ENCODE results near the gene DIAPH2.
"Not testable (repeated sequence)": the region's sequence is repeated elsewhere in the genome, so short reads cannot be mapped to it uniquely, and the experiment has no call there.

The DIAPH2 gene

DNA sequence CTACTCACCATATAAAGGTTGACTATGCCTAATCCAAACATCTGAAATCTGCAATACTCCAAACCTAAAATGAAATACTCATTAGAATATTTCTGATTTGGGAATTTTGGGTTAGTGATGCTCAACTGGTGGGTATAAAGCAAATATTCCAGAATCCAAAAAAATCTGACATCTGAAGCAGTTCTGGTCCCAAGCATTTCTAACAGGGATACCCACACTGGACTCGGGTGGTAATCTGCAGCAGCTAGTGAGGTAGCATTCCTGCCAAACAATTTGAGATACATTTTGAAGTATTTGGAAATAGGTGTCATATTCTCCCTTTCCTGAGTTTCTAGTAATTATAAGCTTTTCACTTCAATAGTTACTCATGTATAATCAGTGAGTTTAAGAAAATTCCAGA is 149.5 kb downstream of the DIAPH2 start:
- DNase-seq = no peak

GRCh38 chrX:96835660-96836289 is 151.1 kb downstream of the DIAPH2 start:
- DNase-seq = no peak

DNA sequence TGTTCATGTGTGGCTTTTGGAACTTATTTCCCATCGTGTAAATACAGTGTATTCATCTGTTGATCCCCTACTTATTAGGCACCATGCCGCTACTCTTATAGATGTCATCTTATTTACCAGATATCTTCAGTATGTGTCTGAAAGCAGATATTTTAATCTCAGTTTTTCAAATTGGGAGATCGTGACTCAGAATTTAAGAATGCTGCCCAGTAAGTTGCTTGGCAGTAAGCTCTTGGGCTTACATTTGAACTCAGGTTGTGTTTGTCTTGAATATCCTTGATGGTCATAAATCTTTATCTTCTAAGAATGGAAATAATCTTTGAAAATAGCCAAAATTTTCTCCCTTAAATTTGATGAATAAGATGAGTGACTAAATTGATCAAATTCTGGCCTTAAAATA is 153.2 kb downstream of the DIAPH2 start:
- no peak for DNase-seq

GRCh38 chrX:96838537-96838936 is 153.9 kb downstream of the DIAPH2 start:
- DNase-seq = no peak

DNA sequence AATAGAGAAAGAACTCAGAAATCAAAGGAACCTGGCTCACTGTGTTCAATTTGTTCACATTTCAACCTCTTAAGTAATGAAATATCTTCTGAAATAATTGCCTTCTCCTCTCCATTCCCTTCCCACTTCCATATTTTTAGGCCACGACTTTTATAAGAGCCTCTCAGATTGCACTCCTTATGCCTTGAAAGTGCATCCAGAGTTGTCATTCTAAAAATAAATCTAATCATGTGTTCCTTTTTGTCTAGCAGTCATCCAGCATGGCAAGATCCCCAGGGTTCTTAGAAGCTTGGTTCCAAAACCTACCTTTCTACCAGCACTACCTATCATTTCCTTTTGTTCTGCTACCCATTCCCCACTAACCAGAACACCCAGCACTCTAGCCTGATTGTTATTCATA is 156.7 kb downstream of the DIAPH2 start:
- DNase-seq = no peak

DNA sequence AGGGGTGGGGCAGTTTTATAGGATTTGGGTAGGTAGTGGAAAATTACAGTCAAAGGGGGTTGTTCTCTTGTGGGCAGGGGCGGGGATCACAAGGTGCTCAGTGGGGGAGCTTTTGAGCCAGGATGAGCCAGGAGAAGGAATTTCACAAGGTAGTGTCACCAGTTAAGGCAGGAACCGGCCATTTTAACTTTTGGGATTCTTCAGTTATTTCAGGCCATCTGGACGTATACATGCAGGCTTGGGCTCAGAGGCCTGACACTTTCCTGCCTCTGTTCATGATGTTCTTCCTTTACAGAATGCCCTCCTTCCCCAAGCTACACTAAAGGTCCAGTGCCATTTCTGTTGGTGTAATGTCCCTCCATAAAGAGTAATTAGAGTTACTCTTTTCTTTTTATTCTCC is 157.2 kb downstream of the DIAPH2 start:
- not testable (repeated sequence) for DNase-seq

DNA sequence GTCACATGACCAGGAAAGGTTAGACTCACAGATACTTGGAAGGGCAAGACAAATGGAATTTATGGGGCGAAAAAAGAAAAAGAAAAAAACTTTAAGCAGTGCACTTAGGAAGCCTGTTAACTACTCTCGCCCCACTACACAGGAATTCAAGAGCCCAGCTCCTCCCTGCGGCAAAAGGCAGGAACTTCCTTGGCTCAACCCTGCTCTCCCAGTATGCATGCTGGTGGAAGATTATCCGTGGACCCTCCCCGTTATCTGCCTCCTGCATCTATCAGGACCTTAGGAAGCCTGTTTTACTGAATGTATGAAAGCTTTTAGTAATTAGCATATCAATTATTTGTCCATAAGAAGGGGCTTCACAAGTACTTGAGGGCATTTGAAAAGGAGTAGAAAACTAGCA is 158.9 kb downstream of the DIAPH2 start:
- no peak for DNase-seq

DNA sequence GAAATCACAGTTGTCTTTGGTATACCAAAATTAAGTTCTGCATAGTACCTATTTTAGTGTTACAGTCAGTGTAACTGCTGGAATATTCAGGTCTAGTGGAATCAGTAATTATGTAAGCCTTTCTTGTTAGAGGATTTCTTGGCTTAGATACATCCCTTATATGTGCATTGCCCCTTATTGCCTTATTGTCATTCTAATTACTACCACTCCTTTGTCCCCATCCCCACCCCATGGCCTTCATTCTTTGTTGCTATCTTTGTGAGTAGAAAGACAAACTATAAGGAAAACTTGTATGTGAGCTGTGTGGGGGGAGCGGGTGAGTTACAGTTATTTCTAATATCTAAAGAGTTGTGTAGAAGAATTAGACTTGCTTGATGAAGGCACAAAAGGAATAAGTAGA is 162.2 kb downstream of the DIAPH2 start:
- DNase-seq = no peak

DNA sequence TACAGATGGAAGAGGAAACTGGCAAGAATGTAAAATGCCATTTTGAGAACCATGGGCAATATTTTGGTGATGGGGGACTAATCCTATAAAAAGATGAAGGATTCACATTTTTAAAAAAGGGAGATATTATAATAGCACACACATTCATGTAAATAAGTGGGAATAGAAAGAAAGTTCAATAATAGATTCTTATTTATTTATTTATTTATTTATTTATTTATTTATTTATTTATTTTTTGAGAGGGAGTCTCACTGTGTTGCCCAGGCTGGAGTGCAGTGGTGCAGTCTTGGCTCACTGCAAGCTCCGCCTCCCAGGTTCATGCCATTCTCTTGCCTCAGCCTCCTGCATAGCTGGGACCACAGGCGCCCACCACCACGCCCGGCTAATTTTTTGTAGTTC is 174.8 kb downstream of the DIAPH2 start:
- DNase-seq = not testable (repeated sequence)

GRCh38 chrX:96861218-96861617 is 176.6 kb downstream of the DIAPH2 start:
- DNase-seq = no peak

GRCh38 chrX:96861661-96862060 is 177.0 kb downstream of the DIAPH2 start:
- DNase-seq = no peak

DNA sequence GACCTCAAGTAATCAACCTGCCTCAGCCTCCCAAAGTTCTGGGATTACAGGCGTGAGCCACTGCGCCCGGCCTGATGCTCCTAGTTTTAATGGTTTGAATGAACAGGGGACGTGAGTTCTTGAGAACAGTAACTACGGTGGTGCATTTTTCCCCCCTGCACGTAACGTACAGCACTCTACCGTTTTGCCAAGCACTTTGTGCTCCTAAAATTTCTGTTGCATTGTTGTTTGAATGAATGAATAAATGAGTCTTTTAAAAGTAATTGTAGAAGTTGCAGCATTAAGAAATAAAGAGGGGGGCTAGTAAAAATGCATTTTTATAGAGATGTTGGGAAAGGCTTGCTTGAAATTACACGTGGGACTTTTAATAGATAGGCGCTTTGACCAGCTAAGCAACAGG is 199.0 kb downstream of the DIAPH2 start, which contains the start of gene RPA4:
Gene RPA4 (plus strand): TSS at position 301 of the 400 bp plus-strand sequence. CDS start 403 bp downstream, outside the sequence.
- no peak for DNase-seq

DNA sequence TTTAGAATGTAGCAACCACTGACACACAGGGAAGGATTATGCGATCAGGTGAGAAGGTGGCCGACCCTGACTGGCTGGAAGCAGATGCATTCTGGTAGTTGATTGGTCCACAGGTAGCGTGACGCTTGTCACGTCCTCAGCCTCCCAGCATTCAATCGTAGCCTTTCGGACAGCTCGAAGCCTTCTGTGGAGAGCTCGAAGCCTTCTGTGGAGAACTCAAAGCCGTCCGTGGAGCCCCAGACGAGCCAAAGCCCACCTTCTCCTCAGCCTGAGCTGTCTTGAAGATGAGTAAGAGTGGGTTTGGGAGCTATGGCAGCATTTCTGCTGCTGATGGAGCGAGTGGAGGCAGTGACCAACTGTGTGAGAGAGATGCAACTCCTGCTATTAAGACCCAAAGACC is 199.4 kb downstream of the DIAPH2 start:
- DNase-seq = no peak

GRCh38 chrX:96889726-96890125 is 205.1 kb downstream of the DIAPH2 start:
- no peak for DNase-seq

GRCh38 chrX:96906741-96907140 is 222.1 kb downstream of the DIAPH2 start:
- DNase-seq = no peak

DNA sequence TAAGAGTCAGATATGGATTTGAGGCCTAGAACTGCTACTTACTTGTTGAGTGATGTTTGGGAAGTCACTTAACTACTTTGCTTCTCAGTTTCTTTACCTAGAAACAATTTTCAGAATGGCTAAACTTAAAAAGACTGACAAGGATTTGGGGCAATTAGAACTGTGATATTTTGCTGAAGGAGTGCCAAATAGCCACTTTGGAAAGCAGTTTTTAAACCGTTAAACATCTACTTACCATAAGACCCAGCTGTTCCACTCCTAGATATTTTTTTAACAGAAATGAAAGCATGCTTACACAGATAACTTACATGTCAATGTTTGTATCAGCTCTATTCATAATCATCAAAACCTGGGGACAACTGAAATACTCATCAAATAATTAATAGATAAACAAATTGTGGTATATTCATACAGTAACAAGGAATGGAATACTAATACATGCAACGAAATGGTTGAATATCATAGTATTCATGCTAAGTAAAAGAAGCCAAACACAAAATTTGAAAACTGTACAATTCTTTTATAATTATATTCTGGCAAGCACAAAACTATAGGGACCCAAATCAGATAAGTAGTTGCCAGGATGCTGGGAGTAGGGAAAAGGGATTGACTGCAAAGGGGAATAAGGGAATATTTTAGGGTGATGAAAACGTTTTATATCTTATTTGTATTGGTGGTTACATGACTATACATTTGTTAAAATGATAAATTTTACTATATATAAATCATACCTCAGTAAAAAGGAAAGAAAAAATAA is 223.1 kb downstream of the DIAPH2 start:
- no peak for DNase-seq

GRCh38 chrX:96909291-96909690 is 224.6 kb downstream of the DIAPH2 start:
- DNase-seq = no peak

GRCh38 chrX:96918864-96919263 is 234.2 kb downstream of the DIAPH2 start:
- no peak for DNase-seq

GRCh38 chrX:96919672-96920071 is 235.0 kb downstream of the DIAPH2 start:
- DNase-seq = no peak

GRCh38 chrX:96924581-96924980 is 239.9 kb downstream of the DIAPH2 start:
- no peak for DNase-seq

GRCh38 chrX:96929036-96929435 is 244.4 kb downstream of the DIAPH2 start:
- no peak for DNase-seq

DNA sequence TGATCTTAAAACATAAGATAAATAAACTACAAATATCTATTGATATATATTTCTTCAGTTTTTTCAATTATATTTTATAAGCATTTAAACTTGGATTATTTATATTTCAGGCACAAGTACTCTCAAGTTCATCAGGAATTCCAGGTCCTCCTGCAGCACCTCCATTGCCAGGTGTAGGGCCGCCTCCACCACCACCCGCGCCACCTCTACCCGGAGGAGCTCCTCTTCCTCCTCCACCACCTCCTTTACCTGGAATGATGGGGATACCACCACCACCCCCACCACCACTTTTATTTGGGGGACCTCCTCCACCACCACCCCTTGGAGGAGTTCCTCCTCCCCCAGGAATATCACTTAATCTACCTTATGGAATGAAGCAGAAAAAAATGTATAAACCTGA is 273.1 kb downstream of the DIAPH2 start:
- no peak for DNase-seq

- DNase-seq = no peak
Observed at GRCh38 chrX:96971812-96972211, 287.2 kb downstream of the DIAPH2 start.

GRCh38 chrX:96978906-96979305 is 294.3 kb downstream of the DIAPH2 start:
- no peak for DNase-seq

DNA sequence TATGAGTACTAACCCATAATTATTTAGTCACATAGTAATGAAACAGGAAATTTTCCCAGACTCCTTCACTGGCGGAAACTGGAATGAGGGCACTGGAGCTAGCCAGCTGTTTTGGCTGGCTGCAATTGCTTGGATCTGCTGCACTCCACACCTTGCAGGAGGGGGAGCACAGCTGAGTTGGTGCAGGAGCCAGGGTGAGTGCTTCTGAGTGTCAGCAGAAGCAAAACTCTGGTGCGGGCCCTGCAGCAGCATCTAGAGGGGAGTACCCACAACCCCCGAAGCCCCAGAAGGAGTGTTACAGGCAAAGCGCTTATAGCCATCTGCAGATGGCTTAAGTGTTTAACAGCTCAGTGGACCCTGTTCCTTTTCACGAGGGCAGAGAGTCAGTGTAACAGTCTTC is 295.1 kb downstream of the DIAPH2 start:
- DNase-seq = no peak
